ENCODE measurements around the gene WNT7B. TPM values are rescaled to one million over a fixed set of nuclear protein-coding genes. Genes with fewer than 3 reads are reported as not detected.

Gene WNT7B
- total RNA-seq, 1 donor from 2014 or later, result 1.8 TPM

DNA sequence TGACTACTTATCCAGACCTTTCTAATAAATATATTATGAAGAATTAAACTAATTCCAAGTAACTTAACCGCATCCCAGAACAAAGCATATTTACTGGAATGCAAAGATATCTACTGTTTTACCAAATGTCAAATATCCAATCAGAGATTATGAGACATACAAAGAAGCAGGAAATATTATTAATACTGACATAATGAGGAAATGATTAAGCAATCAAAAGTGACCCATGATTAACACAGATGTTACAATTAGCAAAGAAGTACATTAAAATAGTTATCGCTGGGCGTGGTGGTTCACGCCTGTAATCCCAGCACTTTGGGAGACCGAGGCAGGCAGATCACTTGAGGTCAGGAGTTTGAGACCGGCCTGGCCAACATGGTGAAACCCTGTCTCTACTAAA is 105.2 kb downstream of the WNT7B start:
- Mint-ChIP-seq H3K4me1 (peaks cover 35% of the 10 kb centered on the region), H3K9me3 (peaks cover 30% of the 10 kb centered on the region), H3K27me3 (ENCODE audit: insufficient read depth, low read depth) (peaks cover 13% of the 10 kb centered on the region)

More for the DNA sequence above, 105.2 kb downstream of the WNT7B start:
- no peak overlapping the region for H3K27ac Mint-ChIP-seq
- Histone ChIP-seq H3K9me3 (ENCODE audit: low read depth) (no peaks in the 10 kb centered on the region), H3K79me2 (ENCODE audit: low read depth) (no peaks in the 10 kb centered on the region), H3K4me3 (no peak overlapping the region), H4K20me1 (ENCODE audit: low read depth) (peaks cover 11% of the 10 kb centered on the region), H2AFZ (replicated peaks) (no peak overlapping the region), H3K4me2 (no peak overlapping the region), H3K27ac (no peak overlapping the region), H3K4me1 (peaks cover 24% of the 10 kb centered on the region), H3K9ac (no peak overlapping the region), H3K27me3 (peaks cover 55% of the 10 kb centered on the region), H3K36me3 (no peaks in the 10 kb centered on the region), H3F3A (ENCODE audit: low read depth) (peaks cover 6% of the 10 kb centered on the region)
- DNase-seq (ENCODE audit: low spot score), result no peak
- H3K4me3 Mint-ChIP-seq, result no peak overlapping the region
- peaks cover 6% of the 10 kb centered on the region for H3K36me3 Mint-ChIP-seq
- TF ChIP-seq CTCF (IDR thresholded peaks at IDR 0.05) (no peak), EZH2 (IDR thresholded peaks at IDR 0.05) (no peak), EZH2phosphoT487 (IDR thresholded peaks at IDR 0.05) (no peak)

Other genes starting within 250 kb of the WNT7B start
- gene PPARA, start 173.4 kb upstream of the WNT7B start, total RNA-seq (ENCODE audit: low replicate concordance), result 5.2 and 5.4 TPM in 2 replicates

Data from neural progenitor cell (in vitro differentiated cells).